Upper lobe of left lung (tissue), 6 donors: ENCODE data around the gene NKPD1. TPM values are rescaled to one million over a fixed set of nuclear protein-coding genes. Genes with fewer than 3 reads are reported as not detected.

Experiments used
- ATAC-seq, 2 donors: fragments of 200-7000 bp; cut with Tn5 transposase; one replicate each; pipeline ENCODE4 v1.9.1; 2022; ENCODE audit warnings: mild to moderate bottlenecking in 2 of 2, moderate library complexity in 2 of 2; ENCODE audit not compliant: low FRiP score in 2 of 2
- DNase-seq, 2 donors: peaks; one replicate each; pipeline ENCODE4 v3.0.0-alpha.2; 2019 to 2020
- H3K27ac ChIP-seq, 4 donors: fragments of 200-600 bp; sonication (generic); one replicate each; pipeline ENCODE4 v1.5.1; 2016 to 2019
- H3K27me3 ChIP-seq, 4 donors: fragments of 200-600 bp; sonication (generic); one replicate each; pipeline ENCODE4 v1.5.1; 2017 to 2019
- H3K36me3 ChIP-seq, 4 donors: fragments of 200-600 bp; sonication (generic); one replicate each; pipeline ENCODE4 v1.5.1; 2016 to 2019
- H3K4me1 ChIP-seq, 4 donors: fragments of 200-600 bp; sonication (generic); one replicate each; pipeline ENCODE4 v1.5.1; 2018 to 2019
- H3K4me3 ChIP-seq, 4 donors: fragments of 200-600 bp; sonication (generic); one replicate each; pipeline ENCODE4 v1.5.1; 2017 to 2019; ENCODE audit warnings: mild to moderate bottlenecking in 2 of 4, moderate library complexity in 1 of 4
- H3K9me3 ChIP-seq, 4 donors: fragments of 200-600 bp; sonication (generic); one replicate each; pipeline ENCODE4 v1.5.1; 2018 to 2019
- EP300 ChIP-seq, 4 donors: sonication (generic); formaldehyde crosslinking; IDR thresholded peaks; one replicate each; pipeline ENCODE4 v1.5.1; 2017; ENCODE audit warnings: antibody characterized with exemption in 4 of 4, control low read depth in 2 of 4
- POLR2A ChIP-seq, 4 donors: fragments of 450-650 bp; IDR thresholded peaks; one replicate each; pipeline ENCODE4 v1.5.1; 2016 to 2017; ENCODE audit warnings: antibody characterized with exemption in 4 of 4, mild to moderate bottlenecking in 2 of 4
- POLR2AphosphoS5 ChIP-seq, 2 donors: sonication (generic); formaldehyde crosslinking; IDR thresholded peaks; one replicate each; pipeline ENCODE4 v1.5.1; 2017; ENCODE audit warnings: antibody characterized with exemption in 2 of 2
- WGBS, 2 donors: methylation state at CpG; one replicate each; pipeline ENCODE4 v1.1.5; 2017 to 2018; 5-methylcytosine and 5-hydroxymethylcytosine counted together
- total RNA-seq, 6 donors: library from RNA; depleted of rRNA in 4 of 6; stranded (reverse); fragments of >200 nt in 4 of 6; gene quantifications; one replicate each; pipeline versions ENCODE4 v1.1.0 to v1.2.1, GENCODE V29; 2016 to 2021
- TF ChIP-seq, protein P1 (sequence below), 6 experiments: fragments of 450-650 bp in 4 of 6; fragments of 200-600 bp in 2 of 6; sonication (generic) in 2 of 6; IDR thresholded peaks; one replicate each; pipeline ENCODE4 v1.5.1; 2016 to 2019; ENCODE audit warnings: antibody characterized with exemption in 6 of 6
- donor health status: DM: no; HTN: no; CAD: no; lungs with moderate emphysema.
- donor health status: DM: no; HTN: yes; CAD: no; lungs with severe emphysema.

Gene NKPD1
- total RNA-seq, 6 donors from 2014 or later = under 0.01 to 1.00 (median 0.17) TPM; not detected in 1

GRCh38 chr19:45142726-45143110, 18.1 kb downstream of the NKPD1 start:
- no peak for TF ChIP-seq EP300 (IDR thresholded peaks at IDR 0.05)
- TF ChIP-seq, protein P1, sequence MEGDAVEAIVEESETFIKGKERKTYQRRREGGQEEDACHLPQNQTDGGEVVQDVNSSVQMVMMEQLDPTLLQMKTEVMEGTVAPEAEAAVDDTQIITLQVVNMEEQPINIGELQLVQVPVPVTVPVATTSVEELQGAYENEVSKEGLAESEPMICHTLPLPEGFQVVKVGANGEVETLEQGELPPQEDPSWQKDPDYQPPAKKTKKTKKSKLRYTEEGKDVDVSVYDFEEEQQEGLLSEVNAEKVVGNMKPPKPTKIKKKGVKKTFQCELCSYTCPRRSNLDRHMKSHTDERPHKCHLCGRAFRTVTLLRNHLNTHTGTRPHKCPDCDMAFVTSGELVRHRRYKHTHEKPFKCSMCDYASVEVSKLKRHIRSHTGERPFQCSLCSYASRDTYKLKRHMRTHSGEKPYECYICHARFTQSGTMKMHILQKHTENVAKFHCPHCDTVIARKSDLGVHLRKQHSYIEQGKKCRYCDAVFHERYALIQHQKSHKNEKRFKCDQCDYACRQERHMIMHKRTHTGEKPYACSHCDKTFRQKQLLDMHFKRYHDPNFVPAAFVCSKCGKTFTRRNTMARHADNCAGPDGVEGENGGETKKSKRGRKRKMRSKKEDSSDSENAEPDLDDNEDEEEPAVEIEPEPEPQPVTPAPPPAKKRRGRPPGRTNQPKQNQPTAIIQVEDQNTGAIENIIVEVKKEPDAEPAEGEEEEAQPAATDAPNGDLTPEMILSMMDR (IDR thresholded peaks at IDR 0.05) = no peak
- no peak for TF ChIP-seq POLR2A (IDR thresholded peaks at IDR 0.05)
- TF ChIP-seq POLR2AphosphoS5 (IDR thresholded peaks at IDR 0.05) = no peak
- 80 to 88% methylated on average over 8 of the region's 9 CpGs for WGBS, 2 donors
- peaks cover 5 to 65% (median 48%) of the 10 kb centered on the region in 4 donors for H3K36me3 ChIP-seq
- ATAC-seq (no peak), DNase-seq (no peak)
- H3K9me3 ChIP-seq = no peaks in the 10 kb centered on the region
- no peak overlapping the region for H3K4me3 ChIP-seq
- H3K4me1 ChIP-seq = no peaks in the 10 kb centered on the region
- H3K27ac ChIP-seq = no peak overlapping the region
- no peaks in the 10 kb centered on the region for H3K27me3 ChIP-seq

GRCh38 chr19:45142016-45142725, 18.6 kb downstream of the NKPD1 start:
- 95 to 96% methylated on average over 14 to 32 of the region's 33 CpGs for WGBS, 2 donors
- Histone ChIP-seq H3K27me3 (no peaks in the 10 kb centered on the region), H3K36me3 (peaks cover 5 to 65% (median 48%) of the 10 kb centered on the region in 4 donors), H3K4me1 (peaks cover 0 to 2% (median under 1%) of the 10 kb centered on the region in 4 donors), H3K9me3 (no peaks in the 10 kb centered on the region), H3K27ac (no peak overlapping the region), H3K4me3 (no peak overlapping the region)
- ATAC-seq = no peak
- peak in 1 of 2 donors; percentile 83 for DNase-seq
- TF ChIP-seq POLR2A (IDR thresholded peaks at IDR 0.05) (no peak), EP300 (IDR thresholded peaks at IDR 0.05) (no peak), POLR2AphosphoS5 (IDR thresholded peaks at IDR 0.05) (no peak)
- TF ChIP-seq, protein P1 (IDR thresholded peaks at IDR 0.05) = no peak

GRCh38 chr19:45141203-45141900, 19.4 kb downstream of the NKPD1 start:
- 96 to 97% methylated on average over 13 to 28 of the region's 28 CpGs for WGBS, 2 donors
- no peak overlapping the region for H3K27ac ChIP-seq
- TF ChIP-seq EP300 (IDR thresholded peaks at IDR 0.05) (no peak), POLR2A (IDR thresholded peaks at IDR 0.05) (no peak), POLR2AphosphoS5 (IDR thresholded peaks at IDR 0.05) (no peak)
- TF ChIP-seq, protein P1 (IDR thresholded peaks at IDR 0.05) = no peak
- H3K36me3 ChIP-seq = peaks cover 5 to 59% (median 44%) of the 10 kb centered on the region in 4 donors
- peak in 1 of 2 donors; percentile 76 for DNase-seq
- H3K9me3 ChIP-seq = no peaks in the 10 kb centered on the region
- H3K4me3 ChIP-seq = no peak overlapping the region
- H3K27me3 ChIP-seq = no peaks in the 10 kb centered on the region
- no peak for ATAC-seq
- H3K4me1 ChIP-seq = peaks cover 0 to 10% (median 5%) of the 10 kb centered on the region in 4 donors

GRCh38 chr19:45140533-45140932, 20.2 kb downstream of the NKPD1 start:
- Histone ChIP-seq H3K36me3 (peaks cover 5 to 51% (median 36%) of the 10 kb centered on the region in 4 donors), H3K4me3 (no peak overlapping the region), H3K27ac (no peak overlapping the region), H3K4me1 (peaks cover 0 to 10% (median 5%) of the 10 kb centered on the region in 4 donors), H3K9me3 (no peaks in the 10 kb centered on the region), H3K27me3 (no peaks in the 10 kb centered on the region)
- ATAC-seq (no peak), DNase-seq (peak in 1 of 2 donors; percentile 30)
- WGBS, 2 donors = 92 to 96% methylated on average over 9 to 11 of the region's 11 CpGs
- TF ChIP-seq EP300 (IDR thresholded peaks at IDR 0.05) = no peak
- TF ChIP-seq POLR2A (IDR thresholded peaks at IDR 0.05) = no peak
- TF ChIP-seq POLR2AphosphoS5 (IDR thresholded peaks at IDR 0.05) = no peak
- TF ChIP-seq, protein P1 (IDR thresholded peaks at IDR 0.05) = no peak
